ENCODE results near the gene TBCEL.

GRCh38 chr11:121029813-121030445, 6.0 kb downstream of the TBCEL start:
- no peak for TF ChIP-seq EZH2 (IDR thresholded peaks at IDR 0.05)
- no peak for TF ChIP-seq MAX (IDR thresholded peaks at IDR 0.05)
- no peak for TF ChIP-seq CTCF (IDR thresholded peaks at IDR 0.05 in 2 of 3, conservative IDR thresholded peaks at IDR 0.05 in 1 of 3; ENCODE audit: borderline replicate concordance in 1 of 3, insufficient read depth in 1 of 3, low read depth in 2 of 3, low read length in 2 of 3)
- TF ChIP-seq RAD21 (IDR thresholded peaks at IDR 0.05; ENCODE audit: low read depth): no peak
- TF ChIP-seq TCF7L2 (IDR thresholded peaks at IDR 0.05; ENCODE audit: borderline replicate concordance, extremely low read depth, insufficient read depth, insufficient read length): no peak
- no peak for TF ChIP-seq POLR2AphosphoS5 (IDR thresholded peaks at IDR 0.05; ENCODE audit: low read depth, low read length)
- TF ChIP-seq ATF3 (IDR thresholded peaks at IDR 0.05): no peak
